Bronchial smooth muscle cell (primary cell): Measurements from ENCODE around the gene BBS5. TPM values are rescaled to one million over a fixed set of nuclear protein-coding genes. Genes with fewer than 3 reads are reported as not detected.

Experiments used
- total RNA-seq: library from RNA; depleted of rRNA; stranded (reverse); fragments of >200 nt; gene quantifications from 2 replicates; pipeline ENCODE4 v1.2.1, GENCODE V29; 2014

BBS5 gene
- total RNA-seq, result 5.7 and 6.4 TPM in 2 replicates

GRCh38 chr2:169479257-169480078 is at the start of gene BBS5:
TSS of gene BBS5 (plus strand) at chr2:169479494. CDS start at chr2:169479554, 60 bp downstream.

GRCh38 chr2:169509298-169509885 is 30.1 kb downstream of the BBS5 start, which contains the start of gene KLHL41:
TSS of gene KLHL41 (plus strand) at chr2:169509702. CDS start at chr2:169509779, 77 bp downstream.

Other genes starting within 250 kb of the BBS5 start
- not detected in 2 replicates for gene LRP2, start 117.0 kb upstream of the BBS5 start, total RNA-seq
- gene KLHL41, start 30.2 kb downstream of the BBS5 start, total RNA-seq, result 2.5 and 16.7 TPM in 2 replicates
- 10.7 and 12.8 TPM in 2 replicates for gene FASTKD1, start 94.4 kb downstream of the BBS5 start, total RNA-seq
- 17.3 and 26.6 TPM in 2 replicates for gene PPIG, start 104.9 kb downstream of the BBS5 start, total RNA-seq
- 0.17 TPM in 1 of 2 replicates, not detected in the other for gene CFAP210, start 214.9 kb downstream of the BBS5 start, total RNA-seq
- 1.4 TPM in 2 replicates for gene PHOSPHO2, start 215.0 kb downstream of the BBS5 start, total RNA-seq